A549 (cell line): ENCODE measurements around the gene SIPA1.

Experiments used
- CTCF ChIP-seq: fragments of >200 bp; sonication (Bioruptor Twin); formaldehyde crosslinking; IDR thresholded peaks from 3 replicates; pipeline ENCODE4 v1.5.1; 2016
- ESRRA ChIP-seq: fragments of 150-350 bp; IDR thresholded peaks from 2 replicates; pipeline ENCODE4 v1.6.1; 2014; ENCODE audit warnings: mild to moderate bottlenecking, low read length, borderline replicate concordance
- RAD21 ChIP-seq, 2 experiments: fragments of >200 bp in 1 of 2; sonication (Bioruptor Twin) in 1 of 2; formaldehyde crosslinking in 1 of 2; IDR thresholded peaks in 1 of 2; conservative IDR thresholded peaks in 1 of 2; 2 replicates in 1 of 2; 3 replicates in 1 of 2; pipeline ENCODE4 v1.6.1; 2012 to 2018; ENCODE audit warnings: inconsistent platforms in 1 of 2

GRCh38 chr11:65700399-65700798, 62.5 kb downstream of the SIPA1 start:
- TF ChIP-seq RAD21 (conservative IDR thresholded peaks at IDR 0.05 in 1 of 2, IDR thresholded peaks at IDR 0.05 in 1 of 2) (no peak), CTCF (no peak), ESRRA (no peak)
